Measurements from ENCODE around the gene ASGR1.

DNA sequence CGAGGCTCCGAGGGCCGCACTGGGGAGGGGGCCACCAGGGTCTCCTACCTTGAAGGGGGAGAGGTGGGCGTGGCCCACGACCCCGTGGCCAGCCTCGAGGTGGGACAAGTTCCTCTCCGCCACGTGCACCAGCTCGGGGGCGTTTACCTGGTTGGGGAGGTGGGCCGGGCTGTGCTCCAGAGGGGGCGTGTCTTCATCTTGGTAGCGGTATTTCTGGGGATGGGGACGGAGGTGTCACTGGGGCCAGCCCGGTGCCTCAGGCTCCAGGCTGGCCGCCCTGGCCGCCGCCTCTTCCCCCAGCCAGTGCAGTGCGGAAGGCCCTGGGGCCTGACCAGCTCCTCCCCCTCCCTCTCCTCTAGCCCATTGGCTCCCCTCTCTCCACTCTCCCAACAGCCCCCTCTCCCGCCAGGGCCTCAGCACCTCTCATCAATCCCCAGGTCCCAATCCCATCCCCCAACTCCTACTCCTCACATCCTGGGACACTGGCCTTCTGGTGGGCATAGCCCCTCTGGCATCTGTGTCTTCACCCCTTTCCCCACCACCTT, 28.9 kb upstream of the ASGR1 start:
- TF ChIP-seq, protein P1, sequence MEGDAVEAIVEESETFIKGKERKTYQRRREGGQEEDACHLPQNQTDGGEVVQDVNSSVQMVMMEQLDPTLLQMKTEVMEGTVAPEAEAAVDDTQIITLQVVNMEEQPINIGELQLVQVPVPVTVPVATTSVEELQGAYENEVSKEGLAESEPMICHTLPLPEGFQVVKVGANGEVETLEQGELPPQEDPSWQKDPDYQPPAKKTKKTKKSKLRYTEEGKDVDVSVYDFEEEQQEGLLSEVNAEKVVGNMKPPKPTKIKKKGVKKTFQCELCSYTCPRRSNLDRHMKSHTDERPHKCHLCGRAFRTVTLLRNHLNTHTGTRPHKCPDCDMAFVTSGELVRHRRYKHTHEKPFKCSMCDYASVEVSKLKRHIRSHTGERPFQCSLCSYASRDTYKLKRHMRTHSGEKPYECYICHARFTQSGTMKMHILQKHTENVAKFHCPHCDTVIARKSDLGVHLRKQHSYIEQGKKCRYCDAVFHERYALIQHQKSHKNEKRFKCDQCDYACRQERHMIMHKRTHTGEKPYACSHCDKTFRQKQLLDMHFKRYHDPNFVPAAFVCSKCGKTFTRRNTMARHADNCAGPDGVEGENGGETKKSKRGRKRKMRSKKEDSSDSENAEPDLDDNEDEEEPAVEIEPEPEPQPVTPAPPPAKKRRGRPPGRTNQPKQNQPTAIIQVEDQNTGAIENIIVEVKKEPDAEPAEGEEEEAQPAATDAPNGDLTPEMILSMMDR (conservative IDR thresholded peaks at IDR 0.05; ENCODE audit: low read depth, low read length), result no peak
- no peak for TF ChIP-seq EZH2 (IDR thresholded peaks at IDR 0.05; ENCODE audit: borderline replicate concordance, low read depth, low read length, poor library complexity, severe bottlenecking)

All from A673 (cell line).